Subcutaneous adipose tissue (tissue), 4 donors: Measurements from ENCODE around the gene MOV10. TPM values are rescaled to one million over a fixed set of nuclear protein-coding genes. Genes with fewer than 3 reads are reported as not detected.

Experiments used
- total RNA-seq, 4 donors: library from RNA; depleted of rRNA; stranded (reverse); fragments of >200 nt; gene quantifications; one replicate each; pipeline ENCODE4 v1.1.0, GENCODE V29; 2016
- TF ChIP-seq, protein P1 (sequence below): fragments of 450-650 bp; IDR thresholded peaks from one replicate; pipeline ENCODE4 v1.5.1; 2016; ENCODE audit warnings: low read depth, mild to moderate bottlenecking, control low read depth, antibody characterized with exemption, moderate library complexity

Gene MOV10
- total RNA-seq, 4 donors from 2014 or later = 11.6 to 51.6 (median 21.7) TPM

DNA sequence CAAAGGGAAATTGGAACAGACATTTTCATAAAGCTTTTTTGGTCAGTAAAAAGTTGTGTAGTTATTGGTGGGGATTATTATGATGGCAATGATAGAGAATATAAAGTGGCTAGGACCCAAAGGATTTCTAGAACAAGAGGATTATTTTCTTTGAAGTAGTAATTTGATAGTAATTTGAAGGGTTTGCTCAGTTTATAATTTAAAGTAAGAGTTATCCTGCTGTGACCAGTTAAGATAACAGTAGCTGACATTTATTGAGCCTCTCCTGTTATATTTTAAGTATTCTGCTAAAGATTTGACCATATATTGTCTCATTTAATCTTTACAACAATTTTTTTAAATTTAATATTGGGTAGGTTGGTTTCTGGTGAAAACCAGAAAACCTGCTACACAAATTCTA, 40.1 kb upstream of the MOV10 start:
- TF ChIP-seq, protein P1, sequence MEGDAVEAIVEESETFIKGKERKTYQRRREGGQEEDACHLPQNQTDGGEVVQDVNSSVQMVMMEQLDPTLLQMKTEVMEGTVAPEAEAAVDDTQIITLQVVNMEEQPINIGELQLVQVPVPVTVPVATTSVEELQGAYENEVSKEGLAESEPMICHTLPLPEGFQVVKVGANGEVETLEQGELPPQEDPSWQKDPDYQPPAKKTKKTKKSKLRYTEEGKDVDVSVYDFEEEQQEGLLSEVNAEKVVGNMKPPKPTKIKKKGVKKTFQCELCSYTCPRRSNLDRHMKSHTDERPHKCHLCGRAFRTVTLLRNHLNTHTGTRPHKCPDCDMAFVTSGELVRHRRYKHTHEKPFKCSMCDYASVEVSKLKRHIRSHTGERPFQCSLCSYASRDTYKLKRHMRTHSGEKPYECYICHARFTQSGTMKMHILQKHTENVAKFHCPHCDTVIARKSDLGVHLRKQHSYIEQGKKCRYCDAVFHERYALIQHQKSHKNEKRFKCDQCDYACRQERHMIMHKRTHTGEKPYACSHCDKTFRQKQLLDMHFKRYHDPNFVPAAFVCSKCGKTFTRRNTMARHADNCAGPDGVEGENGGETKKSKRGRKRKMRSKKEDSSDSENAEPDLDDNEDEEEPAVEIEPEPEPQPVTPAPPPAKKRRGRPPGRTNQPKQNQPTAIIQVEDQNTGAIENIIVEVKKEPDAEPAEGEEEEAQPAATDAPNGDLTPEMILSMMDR = no peak

- TF ChIP-seq, protein P1 = no peak
These were observed 38.4 kb upstream of the MOV10 start for GRCh38 chr1:112636056-112636455.

DNA sequence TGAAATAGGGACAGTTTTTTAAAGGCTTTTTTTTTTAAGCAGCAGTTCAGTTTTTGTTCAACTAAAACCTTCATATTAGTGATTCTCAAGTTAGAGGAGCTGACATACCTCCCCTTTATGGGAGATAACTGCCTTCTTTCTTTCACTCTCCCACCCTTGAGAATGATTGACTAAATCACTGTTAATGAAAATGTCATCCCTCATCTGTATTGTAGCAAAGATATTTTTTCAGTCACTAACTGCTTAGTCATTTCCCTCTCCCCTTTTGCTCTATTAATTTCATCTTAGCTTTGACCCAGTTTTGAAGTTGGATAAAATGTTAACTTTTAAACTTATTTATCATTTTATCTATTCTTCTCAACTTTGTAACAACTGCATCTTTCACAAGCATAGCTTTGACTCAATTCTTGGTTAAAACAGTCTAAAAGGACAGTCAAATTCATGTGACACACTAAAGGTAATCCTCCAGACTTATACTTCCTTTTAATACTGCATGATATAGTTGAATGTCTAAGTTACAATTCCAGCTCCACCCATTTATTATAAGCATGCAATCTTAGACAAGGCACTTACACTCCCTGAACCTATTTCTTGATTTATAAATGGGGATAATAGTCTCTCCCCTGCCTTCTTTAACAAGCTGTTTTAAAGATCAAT, 37.7 kb upstream of the MOV10 start:
- TF ChIP-seq, protein P1 = no peak

DNA sequence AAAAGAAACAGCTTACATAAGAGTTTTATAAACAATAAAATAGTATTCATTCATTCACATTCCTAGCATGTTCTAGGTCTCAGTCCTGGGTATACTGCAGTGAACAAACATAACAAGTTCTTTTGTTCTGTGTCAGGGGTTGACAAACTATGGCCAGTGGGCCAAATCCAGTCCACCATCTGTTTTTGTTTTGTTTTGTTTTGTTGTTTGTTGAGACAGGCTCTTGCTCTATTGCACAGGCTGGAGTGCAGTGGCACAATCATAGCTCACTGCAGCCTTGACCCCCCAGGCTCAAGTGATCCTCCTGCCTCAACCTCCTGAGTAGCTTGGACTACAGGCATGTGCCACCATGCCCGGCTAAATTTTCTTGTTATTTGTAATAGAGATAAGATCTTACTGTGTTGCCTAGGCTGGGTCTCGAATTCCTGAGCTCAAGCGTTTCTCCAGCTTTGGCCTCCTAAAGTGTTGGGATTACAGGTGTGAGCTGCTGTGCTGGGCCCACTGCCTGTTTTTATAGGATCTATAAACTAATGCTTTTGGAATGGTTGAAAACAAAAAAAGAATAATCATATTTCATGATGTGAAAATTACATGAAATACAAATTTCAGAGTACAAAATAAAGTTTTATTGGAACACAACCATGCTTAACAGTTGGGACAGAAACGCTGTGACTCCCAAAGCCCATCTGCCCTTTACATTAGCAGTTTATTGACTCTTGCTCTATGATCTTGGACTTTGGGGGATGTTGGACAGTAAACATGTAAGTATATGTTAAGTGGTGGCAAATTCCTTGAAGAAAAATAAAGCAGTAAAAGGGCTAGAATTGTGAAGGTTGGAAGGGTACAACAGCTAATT, 37.0 kb upstream of the MOV10 start:
- TF ChIP-seq, protein P1 = no peak

- TF ChIP-seq, protein P1 = no peak
These were observed 36.4 kb upstream of the MOV10 start for GRCh38 chr1:112638110-112638428.

GRCh38 chr1:112643080-112643479, 31.4 kb upstream of the MOV10 start:
- TF ChIP-seq, protein P1 = no peak

DNA sequence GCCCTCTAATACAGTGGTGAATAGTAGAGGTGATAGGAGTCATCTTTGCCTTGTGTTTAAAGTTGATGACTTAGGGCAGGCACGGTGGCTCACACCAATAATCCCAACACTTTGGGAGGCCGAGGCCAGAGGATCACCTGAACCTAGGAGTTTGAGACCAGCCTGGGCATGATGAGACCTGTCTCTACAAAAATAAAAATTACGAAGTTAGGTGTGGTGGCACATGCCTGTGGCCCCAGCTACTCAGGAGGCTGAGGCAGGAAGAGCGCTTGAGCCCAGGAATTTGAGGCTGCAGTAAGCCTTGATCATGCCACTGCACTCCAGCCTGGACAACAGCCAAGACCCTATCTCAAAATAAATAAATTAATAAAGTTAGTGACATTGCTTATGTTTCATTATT, 28.2 kb upstream of the MOV10 start:
- TF ChIP-seq, protein P1 = no peak
